Osteocyte (in vitro differentiated cells): ENCODE measurements around the gene NQO2. TPM values are rescaled to one million over a fixed set of nuclear protein-coding genes. Genes with fewer than 3 reads are reported as not detected.
"Not testable (repeated sequence)": the region's sequence is repeated elsewhere in the genome, so short reads cannot be mapped to it uniquely, and the experiment has no call there.

Experiments used
- DNase-seq: peaks from one replicate; pipeline ENCODE4 v3.0.0; 2021; ENCODE audit warnings: mixed read lengths; ENCODE audit not compliant: unreplicated experiment; ENCODE audit errors: extremely low spot score
- H3K27ac Mint-ChIP-seq: one replicate; pipeline ENCODE4 v1.8.0; 2021; ENCODE audit warnings: mild to moderate bottlenecking, mixed read lengths; ENCODE audit not compliant: unreplicated experiment
- H3K27me3 Mint-ChIP-seq: one replicate; pipeline ENCODE4 v1.8.0; 2021; ENCODE audit warnings: mixed read lengths; ENCODE audit not compliant: unreplicated experiment
- H3K36me3 Mint-ChIP-seq: one replicate; pipeline ENCODE4 v1.8.0; 2021; ENCODE audit warnings: mixed read lengths; ENCODE audit not compliant: unreplicated experiment
- H3K4me1 Mint-ChIP-seq: one replicate; pipeline ENCODE4 v1.8.0; 2021; ENCODE audit warnings: mixed read lengths; ENCODE audit not compliant: unreplicated experiment
- H3K4me3 Mint-ChIP-seq: one replicate; pipeline ENCODE4 v1.8.0; 2021; ENCODE audit warnings: mild to moderate bottlenecking, moderate library complexity, mixed read lengths; ENCODE audit not compliant: unreplicated experiment
- H3K9me3 Mint-ChIP-seq: one replicate; pipeline ENCODE4 v1.8.0; 2021; ENCODE audit warnings: mixed read lengths; ENCODE audit not compliant: unreplicated experiment
- total RNA-seq: library from RNA; stranded (reverse); gene quantifications from 2 replicates; pipeline ENCODE4 v1.2.1, GENCODE V29; 2021
- TF ChIP-seq, protein P1 (sequence below): fragments of 200-600 bp; sonication (generic); IDR thresholded peaks from 2 replicates; pipeline ENCODE4 v1.5.0; 2021; ENCODE audit warnings: antibody characterized with exemption, mild to moderate bottlenecking, moderate library complexity

NQO2 gene
- total RNA-seq, 1 donor from 2014 or later, result 40.1 TPM

DNA sequence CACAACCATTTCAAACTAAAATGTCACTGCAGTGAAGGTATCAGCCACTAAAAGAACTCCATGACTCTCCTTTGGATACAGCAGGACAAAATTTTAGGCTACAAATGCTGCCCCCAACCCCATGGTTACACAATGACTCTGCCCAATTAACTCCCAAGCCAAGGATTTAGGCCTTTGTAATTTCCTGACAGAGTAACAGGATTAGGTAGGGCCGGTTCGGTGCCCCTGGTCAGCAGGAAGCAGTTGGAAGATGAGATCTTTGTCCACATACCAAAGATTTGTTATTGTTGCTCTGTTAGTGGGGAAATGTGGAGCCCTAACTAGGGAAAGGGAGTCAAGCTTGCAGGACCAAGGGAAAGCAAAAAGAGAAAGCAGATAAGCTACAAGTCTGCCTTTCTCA is 41.9 kb downstream of the NQO2 start:
- H3K4me3 Mint-ChIP-seq, result no peak overlapping the region
- peaks cover 8% of the 10 kb centered on the region for H3K4me1 Mint-ChIP-seq
- H3K27me3 Mint-ChIP-seq, result no peaks in the 10 kb centered on the region
- no peak for DNase-seq
- H3K36me3 Mint-ChIP-seq, result no peaks in the 10 kb centered on the region
- H3K27ac Mint-ChIP-seq, result no peak overlapping the region
- H3K9me3 Mint-ChIP-seq, result no peaks in the 10 kb centered on the region
- TF ChIP-seq, protein P1, sequence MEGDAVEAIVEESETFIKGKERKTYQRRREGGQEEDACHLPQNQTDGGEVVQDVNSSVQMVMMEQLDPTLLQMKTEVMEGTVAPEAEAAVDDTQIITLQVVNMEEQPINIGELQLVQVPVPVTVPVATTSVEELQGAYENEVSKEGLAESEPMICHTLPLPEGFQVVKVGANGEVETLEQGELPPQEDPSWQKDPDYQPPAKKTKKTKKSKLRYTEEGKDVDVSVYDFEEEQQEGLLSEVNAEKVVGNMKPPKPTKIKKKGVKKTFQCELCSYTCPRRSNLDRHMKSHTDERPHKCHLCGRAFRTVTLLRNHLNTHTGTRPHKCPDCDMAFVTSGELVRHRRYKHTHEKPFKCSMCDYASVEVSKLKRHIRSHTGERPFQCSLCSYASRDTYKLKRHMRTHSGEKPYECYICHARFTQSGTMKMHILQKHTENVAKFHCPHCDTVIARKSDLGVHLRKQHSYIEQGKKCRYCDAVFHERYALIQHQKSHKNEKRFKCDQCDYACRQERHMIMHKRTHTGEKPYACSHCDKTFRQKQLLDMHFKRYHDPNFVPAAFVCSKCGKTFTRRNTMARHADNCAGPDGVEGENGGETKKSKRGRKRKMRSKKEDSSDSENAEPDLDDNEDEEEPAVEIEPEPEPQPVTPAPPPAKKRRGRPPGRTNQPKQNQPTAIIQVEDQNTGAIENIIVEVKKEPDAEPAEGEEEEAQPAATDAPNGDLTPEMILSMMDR, result no peak

DNA sequence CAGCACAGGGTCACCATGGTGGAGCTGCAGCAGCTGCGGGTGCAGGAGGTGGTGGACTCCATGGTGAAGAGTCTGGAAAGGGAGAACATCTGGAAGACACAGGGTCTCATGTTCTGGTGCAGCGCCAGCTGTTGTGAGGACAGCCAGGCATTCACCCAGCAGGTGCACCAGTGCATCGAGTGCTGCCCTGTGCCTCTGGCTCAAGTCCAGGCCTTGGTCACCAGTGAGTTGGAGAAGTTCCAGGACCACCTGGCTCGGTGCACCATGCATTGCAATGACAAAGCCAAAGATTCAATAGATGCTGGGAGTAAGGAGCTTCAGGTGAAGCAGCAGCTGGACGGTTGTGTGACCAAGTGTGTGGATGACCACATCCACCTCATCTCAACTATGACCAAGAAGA is 45.7 kb downstream of the NQO2 start:
- no peak overlapping the region for H3K27ac Mint-ChIP-seq
- H3K4me3 Mint-ChIP-seq, result no peak overlapping the region
- H3K36me3 Mint-ChIP-seq, result no peaks in the 10 kb centered on the region
- DNase-seq, result no peak
- TF ChIP-seq, protein P1, result no peak
- H3K4me1 Mint-ChIP-seq, result peaks cover 8% of the 10 kb centered on the region
- no peaks in the 10 kb centered on the region for H3K9me3 Mint-ChIP-seq
- peaks cover 7% of the 10 kb centered on the region for H3K27me3 Mint-ChIP-seq

DNA sequence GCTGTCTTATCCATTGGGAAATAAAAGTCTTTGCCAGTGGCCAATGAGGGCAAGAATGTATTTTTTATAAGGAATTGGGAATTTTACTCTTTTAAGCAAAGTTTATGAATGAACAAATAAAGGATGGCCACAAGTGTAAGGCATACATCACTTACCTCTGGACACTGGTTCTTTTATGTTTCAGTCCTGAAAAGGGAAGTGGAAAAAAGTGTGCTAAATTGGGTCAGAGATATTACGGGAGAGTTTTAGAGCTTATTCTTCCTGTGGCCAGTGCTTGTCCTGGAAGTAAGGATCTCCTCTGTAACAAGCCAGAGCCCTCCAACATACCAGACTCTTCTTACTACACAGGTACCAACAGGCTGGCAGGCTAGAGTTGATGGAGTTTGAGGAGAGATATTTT is 46.1 kb downstream of the NQO2 start:
- TF ChIP-seq, protein P1, result no peak
- H3K4me1 Mint-ChIP-seq, result peaks cover 8% of the 10 kb centered on the region
- H3K9me3 Mint-ChIP-seq, result no peaks in the 10 kb centered on the region
- peaks cover 7% of the 10 kb centered on the region for H3K27me3 Mint-ChIP-seq
- no peak overlapping the region for H3K27ac Mint-ChIP-seq
- no peaks in the 10 kb centered on the region for H3K36me3 Mint-ChIP-seq
- no peak overlapping the region for H3K4me3 Mint-ChIP-seq
- DNase-seq, result no peak

DNA sequence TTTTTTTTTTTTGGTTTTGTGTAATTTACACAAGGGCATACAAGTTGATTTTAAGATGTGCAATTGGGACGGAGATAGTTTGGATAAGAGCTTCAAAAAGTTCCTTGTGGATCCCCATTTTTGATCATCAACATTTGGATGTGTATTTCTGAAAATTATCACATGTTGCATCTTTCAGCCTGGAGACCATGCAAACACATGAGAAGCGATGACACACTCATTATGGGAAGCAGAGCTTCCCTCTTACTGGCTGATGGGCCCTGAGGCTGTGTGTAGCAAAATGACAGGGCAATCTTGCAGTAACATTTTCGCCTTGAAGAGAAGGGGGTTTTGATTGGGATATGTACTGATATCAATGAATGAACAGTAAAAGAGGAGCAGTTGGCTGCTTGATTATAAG is 46.6 kb downstream of the NQO2 start:
- DNase-seq, result no peak
- Mint-ChIP-seq H3K27ac (no peak overlapping the region), H3K4me3 (no peak overlapping the region), H3K36me3 (no peaks in the 10 kb centered on the region), H3K27me3 (peaks cover 7% of the 10 kb centered on the region), H3K4me1 (peaks cover 7% of the 10 kb centered on the region), H3K9me3 (no peaks in the 10 kb centered on the region)
- TF ChIP-seq, protein P1, result no peak

DNA sequence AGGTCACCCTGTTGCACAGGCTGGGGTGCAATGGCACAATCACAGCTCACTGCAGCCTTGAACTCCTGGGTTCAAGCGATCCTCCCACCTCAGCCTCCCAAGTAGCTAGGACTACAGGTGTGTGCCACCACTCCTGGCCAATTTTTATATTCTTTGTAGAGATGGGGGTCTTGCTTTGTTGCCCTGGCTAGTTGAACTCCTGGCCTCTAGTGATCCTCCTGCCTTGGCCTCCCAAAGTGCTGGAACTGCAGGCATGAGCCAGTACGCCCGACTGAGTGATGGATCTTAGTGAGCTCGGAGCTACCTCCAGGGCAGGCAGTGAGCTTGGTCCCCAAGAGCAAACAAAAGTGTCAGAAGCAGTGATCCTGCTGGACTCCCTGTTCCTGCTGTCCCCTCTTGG is 48.3 kb downstream of the NQO2 start:
- not testable (repeated sequence) for H3K9me3 Mint-ChIP-seq, H3K27me3 Mint-ChIP-seq, DNase-seq, H3K27ac Mint-ChIP-seq, H3K36me3 Mint-ChIP-seq, H3K4me3 Mint-ChIP-seq, H3K4me1 Mint-ChIP-seq
